ENCODE results near the gene DSCAML1.

The DSCAML1 gene

DNA sequence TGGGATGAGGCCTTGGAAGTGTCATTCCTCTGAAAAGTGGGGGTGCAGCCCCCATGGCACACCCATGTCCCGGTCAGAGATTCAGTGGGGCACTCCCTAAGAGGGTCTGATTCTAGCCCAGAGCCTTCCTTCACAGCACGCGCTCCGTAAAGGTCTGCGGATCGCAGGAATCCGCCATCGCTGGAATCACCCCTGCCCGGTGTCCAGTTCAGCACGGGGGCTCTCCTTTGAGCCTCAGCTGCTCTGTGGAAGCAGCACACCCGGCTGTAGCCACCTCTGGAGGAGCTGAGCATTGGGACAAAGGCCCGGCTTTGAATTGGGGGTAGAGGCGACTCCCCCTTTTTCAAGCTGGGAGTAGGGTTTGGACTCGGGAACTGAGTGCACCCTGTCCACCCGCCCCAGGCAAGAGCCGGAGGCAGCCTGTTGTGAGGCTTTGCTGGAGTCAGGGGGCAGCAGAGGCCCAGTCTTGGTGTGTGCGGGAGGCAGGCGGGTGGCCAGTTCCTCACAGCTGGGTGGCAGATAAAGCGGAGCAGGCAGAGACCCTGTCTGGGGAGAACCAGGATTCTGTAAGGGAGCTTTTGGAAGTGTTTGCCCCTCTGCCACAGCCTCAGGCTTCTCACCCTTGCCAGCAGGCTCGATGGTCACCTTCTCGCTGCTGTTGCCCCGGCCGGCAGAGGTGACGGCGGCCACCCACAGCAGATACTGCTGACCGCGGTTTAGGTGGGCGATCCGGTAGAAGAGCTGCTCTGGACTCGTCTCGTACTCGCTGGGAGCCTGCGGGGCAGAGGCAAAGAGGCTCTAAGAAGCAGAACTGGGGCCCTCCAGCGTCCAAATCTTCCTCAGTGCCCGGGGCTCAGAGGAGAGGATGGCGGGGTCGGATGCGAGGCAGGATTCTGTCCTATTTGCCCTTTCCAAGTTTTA, 353.5 kb downstream of the DSCAML1 start:
- no peak for DNase-seq (ENCODE audit: low read depth)

DNA sequence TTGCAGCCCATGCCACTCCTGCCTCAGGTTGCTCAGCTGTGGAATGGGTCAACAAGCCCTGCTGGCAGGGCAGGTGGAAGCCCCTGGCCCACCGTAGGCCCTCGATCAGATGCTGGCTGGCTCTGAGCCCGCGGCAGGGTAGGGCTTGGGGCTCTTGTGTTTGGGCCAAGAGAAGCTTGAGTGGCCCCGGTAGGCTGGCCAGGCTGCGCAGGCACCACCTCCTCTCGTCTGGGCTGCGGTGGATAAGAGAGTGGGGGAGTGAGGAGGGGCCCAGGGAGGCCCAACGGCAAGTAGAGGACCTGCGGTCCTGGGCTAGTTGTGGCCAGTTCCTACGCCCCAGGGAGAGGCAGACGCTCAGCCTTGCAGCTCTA, 354.2 kb downstream of the DSCAML1 start:
- DNase-seq (ENCODE audit: low read depth): no peak

DNA sequence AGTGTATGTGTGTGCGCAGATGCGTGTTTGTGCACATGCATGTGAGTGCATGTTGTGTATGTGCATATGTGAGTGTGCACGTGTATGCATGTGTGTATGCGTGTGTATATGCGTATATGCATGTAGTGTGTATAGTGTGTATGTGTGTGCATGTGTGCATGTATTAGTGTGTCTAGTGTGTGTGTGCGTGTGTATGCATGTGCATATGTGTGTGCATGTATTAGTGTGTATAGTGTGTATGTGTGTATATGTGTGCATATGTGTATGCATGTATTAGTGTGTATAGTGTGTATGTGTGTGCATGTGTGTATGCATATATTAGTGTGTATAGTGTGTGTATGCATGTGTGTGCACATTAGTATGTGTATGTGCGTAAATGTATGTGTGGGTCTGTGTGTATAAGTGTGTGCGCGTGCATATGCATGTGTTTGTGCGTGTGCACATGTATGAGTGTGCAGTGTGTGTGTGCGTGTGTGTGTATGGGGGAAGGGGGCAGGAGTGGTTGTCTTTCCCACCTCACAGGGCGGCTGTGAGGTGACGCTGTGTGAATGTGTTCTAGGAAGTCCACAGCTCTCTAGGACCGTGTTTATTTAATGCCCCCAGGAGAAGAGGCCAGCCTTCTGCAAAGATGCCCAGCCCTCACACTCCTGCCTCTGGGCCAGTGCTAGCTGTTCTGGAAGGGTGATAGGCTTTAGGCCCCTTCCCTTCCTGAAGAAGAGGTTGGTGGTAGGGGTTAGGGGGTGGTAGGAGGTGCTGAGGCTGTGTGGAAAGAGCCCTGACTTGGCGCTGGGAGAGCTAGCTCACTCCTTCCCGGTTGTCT, 354.8 kb downstream of the DSCAML1 start:
- no peak for DNase-seq (ENCODE audit: low read depth)

DNA sequence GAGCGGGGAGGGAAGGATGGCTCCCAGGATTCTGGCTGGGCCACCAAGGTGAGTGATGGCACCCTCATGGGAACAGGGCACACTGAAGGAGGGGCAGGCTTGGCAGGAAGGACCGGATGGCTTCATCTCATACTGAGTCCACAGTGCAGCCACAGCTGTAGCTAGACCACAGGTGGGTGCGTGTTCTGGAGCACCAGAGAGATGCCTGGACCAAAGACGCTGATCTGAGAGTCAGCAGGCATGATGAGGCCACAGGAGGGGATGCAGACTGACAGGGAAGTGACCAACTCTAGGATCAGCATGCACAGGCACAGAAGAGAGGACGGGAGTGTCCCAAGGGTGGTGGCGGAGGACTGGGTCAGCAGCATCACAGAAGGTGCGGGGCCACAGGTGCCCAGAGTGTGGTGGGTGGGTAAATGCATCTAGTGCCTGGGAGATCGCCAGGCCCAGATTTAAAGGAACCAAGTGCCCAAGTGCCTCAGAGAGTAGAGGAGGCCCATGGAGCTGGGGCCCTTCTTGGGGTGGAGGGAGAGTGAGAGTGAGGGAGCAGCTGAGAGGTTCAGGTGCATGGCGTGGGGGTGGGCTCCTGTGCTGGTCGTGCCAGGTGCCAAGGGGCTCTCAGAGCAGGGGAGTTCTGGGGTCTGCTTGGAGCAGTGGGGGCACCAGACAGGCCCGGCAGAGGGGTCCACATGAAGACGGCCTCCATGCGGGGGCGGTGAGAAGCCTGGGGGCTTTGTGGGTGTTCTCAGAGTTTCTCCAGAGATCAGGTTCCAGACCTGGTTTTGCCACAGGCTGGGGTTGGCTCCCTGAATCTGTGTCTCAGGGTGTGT, 355.7 kb downstream of the DSCAML1 start:
- DNase-seq (ENCODE audit: low read depth): no peak

DNA sequence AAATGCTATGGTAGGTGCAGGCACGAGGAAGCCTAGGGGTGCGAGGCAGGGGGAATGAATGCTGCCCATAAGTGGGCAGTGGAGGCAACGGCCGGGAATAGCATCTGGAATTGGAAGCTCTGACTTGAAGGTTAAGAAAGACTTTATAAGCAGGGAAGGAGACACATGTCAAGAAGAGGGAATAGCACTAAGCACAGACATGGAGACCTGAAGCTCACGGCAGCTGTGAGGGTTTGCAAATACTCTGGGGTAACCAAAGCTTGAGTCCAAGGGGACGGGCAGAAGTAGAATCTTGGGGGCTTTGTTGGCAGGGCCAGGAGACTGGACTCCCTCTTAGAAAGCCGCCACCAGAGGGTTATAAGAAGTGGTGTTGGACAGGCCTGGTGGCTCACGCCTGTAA, 356.8 kb downstream of the DSCAML1 start:
- DNase-seq (ENCODE audit: low read depth): no peak

DNA sequence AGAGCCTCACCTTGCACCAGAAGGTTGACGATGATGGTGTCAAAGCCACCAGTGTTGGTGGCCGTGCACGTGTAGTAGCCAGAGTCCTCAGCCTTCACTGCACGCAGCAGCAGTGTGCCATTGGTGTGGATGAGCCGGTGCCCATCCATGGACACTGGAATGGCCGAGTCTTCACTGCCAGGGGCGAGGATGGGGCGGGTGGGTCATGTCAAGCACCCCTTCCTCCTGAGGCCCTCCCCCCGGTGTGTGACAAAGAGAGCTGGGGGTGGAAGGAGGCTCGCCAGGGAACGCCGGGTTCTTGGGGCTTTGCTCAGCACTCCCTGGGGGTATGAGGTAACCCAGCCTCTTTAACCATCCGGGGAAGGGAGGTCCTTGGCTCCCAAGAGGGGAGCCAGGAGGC, 357.8 kb downstream of the DSCAML1 start:
- no peak for DNase-seq (ENCODE audit: low read depth)

DNA sequence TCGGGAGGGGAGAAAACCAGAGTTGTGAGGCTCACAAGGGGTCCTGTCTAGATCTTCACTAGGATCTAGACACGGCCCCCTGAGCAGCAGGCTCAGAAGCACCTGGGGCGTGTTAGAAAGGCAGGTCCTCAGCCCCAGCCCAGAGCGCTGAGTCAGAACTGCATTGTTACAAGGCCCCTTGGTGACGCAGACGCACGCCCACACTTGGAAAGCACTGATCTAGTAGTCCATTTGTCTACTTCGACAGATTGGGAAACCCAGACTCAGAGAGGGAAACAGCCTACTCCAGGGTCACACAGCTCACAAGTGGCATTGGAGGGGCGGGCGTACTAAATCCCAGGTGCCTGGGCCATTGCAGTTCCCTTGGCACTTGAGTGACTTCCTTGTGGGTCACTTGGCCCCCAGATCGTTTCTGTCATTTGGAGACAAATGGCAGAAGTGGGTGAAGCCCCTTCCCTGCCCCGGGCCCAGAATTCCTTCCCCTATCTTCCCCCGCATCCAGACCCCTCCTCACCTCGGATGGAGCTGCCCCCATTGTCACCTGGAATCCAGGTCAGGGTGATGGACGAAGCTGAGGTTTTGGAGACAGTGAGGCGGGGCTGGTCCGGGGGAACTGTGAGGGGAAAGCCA, 358.5 kb downstream of the DSCAML1 start:
- no peak for DNase-seq (ENCODE audit: low read depth)

DNA sequence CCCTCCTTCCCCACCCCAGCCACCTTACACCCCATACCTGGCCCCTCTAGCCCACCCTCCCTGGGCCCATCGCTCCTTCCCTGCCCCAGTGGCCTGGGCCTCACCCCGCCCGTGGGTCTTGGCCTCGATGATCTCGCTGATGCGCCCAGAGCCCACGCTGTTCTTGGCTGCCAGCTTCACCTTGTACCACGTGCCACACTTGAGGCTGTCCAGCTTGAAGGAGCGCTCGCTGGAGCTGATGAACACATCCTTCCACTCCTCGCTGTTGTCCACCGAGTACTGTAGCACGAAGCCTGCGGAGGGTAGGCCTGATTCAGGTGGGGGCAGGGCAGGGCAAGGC, 359.3 kb downstream of the DSCAML1 start:
- no peak for DNase-seq (ENCODE audit: low read depth)

DNA sequence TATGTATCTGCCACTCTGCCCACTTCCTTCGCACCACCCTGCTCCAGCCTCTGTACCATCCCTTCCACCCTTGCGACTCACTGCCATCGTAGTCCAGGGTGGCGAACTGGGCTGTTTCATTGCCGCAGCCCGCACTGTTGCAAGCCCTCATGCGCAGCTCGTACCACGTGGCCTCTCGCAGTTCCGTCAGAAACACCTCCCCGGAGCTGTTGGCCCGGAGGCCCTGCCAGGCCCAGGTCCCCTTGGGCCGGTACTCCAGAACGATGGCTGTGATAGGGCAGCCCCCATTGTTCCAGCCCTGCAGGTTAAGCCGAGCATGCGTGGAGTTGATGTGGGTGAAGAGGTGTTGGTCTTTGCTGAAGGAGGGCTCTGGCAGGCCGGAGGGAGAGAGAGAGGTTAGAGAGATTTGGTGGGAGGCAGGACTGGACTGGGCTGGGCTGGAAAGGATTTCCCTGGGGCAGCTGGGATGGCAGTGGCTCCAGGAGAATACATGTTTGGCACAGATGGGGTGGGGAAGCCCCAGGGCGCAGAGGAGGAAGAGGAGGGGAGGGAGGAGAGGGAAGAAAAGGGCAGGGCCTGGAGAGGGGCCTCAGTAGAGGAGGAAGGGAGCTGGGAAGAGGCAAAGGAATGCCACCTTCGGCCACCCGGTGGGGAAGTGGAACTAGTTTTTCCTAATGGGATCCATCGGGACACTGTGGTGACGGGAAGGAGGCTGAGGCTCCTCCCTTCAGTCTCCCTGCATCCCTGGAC, 359.8 kb downstream of the DSCAML1 start:
- no peak for DNase-seq (ENCODE audit: low read depth)

DNA sequence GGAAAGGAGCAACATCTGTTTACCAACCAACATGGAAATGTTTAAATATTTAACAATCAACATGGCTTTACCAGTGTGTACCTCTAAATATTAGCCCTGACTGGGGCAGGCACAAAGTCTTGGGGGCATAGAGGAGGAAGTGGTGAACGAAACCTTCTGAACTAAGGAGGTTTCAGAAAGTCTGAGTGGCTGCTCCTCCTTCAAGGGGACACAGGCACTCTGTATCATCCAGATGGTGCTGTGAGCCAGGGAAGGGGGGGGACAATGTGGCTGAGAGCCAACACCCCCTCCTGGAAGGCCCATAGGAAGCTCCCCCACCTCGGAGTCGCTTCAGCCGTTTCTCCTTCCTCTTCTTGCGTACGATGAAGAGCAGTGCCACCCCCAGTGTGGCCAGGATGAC, 361.7 kb downstream of the DSCAML1 start:
- DNase-seq (ENCODE audit: low read depth): no peak

DNA sequence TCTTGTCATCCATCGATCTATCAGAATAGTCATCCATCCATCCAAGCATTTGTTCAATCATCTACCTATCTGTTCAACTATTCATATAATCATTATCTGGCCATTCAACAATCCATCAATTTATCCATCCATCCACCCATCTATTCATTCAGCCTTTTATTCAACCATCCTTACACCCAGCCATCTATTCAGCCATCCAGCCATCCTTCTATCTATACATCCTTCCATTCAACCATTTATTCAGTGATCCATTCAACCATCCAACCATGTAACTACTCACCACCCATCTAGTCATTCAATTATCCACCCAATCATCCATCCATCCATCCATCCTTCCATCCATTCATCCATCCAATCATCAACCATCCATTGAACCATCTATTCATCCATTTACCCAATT, 362.5 kb downstream of the DSCAML1 start:
- DNase-seq (ENCODE audit: low read depth): no peak

DNA sequence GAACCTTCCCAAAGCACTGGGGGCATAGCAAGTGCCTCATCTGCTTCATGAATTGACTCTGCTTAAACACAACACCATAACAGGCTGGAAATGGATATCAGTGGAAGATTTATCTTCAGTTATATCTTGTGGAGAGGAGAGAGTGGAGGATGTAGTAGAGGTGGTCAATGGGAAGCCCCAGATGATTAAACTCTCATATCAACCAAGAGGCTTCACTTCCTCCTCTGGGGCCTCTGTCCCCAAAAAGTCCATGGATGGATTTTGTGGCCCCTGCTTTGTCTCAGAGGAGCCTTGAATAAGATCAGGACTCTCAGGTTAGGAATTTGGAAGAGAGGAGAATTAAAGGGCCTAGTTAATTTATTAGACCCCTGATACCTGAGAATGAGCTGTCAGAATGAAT, 363.3 kb downstream of the DSCAML1 start:
- no peak for DNase-seq (ENCODE audit: low read depth)

DNA sequence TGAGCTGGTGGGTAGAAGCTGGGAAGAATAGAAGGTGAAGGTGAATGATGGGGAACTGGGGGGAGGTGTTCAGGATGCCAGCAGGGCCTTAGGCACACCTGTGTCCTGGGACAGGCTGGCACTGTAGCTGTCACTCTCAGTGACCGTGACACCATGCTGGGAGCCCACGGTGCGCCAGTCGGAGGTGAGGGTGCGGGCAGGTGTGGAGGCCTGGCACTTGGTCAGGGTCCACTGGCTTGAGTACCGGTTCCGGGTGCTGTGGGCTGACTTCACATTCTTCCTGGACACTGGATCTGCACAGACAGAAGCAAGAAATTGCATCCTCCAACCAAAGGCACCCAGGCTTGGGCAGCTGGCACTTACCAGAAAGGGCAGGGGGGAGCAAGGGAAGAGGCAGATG, 365.6 kb downstream of the DSCAML1 start:
- DNase-seq (ENCODE audit: low read depth): no peak

DNA sequence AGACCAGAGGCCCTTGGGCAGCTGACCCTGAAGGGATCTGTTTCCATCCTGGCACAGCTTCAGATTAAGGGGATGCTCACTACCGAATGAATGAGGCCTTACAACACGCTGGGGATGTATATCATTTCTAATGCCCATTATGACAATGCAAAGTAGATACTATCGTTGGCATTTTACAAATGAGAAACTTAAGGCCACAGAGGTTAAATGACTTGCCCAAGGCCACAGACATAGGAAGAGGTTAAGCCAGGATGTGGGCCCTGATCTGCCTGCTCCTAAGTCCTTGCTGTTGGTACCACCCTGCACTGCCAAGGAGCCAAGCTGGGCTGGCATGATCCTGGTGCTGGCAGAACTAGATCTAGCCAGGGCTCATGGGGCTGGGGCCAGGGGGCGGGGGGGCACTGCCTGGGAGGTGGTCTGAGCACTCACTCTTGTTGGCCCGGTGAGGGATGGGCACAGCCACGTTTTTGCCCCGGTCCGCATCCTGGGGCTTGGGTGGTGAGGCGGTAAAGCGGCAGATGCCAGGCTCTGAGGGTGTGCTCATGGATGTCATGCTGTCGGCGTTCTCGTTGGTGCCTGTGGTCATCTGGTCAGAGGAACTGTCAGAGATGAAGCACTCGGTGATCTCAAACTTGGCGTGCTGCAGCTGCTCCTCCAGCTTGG, 366.6 kb downstream of the DSCAML1 start:
- no peak for DNase-seq (ENCODE audit: low read depth)

DNA sequence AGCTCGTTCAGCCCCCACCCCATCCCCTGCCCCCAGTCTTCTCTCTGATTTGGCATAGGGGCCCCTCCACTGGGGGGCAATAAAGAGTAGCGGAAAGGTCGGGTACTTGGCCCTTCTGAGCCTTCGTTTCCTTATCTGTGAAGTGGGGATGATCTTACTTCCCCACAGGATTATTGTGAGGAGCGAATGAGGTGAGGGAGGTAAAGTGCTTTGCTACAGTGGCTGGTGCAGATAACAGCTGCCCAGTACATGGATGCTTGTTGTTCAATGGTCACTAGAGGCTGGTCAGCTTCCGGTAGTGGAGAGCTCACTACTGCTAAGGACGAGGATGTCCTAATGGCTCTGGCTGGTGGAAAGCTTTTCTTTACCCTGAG, 368.2 kb downstream of the DSCAML1 start:
- DNase-seq (ENCODE audit: low read depth): no peak

DNA sequence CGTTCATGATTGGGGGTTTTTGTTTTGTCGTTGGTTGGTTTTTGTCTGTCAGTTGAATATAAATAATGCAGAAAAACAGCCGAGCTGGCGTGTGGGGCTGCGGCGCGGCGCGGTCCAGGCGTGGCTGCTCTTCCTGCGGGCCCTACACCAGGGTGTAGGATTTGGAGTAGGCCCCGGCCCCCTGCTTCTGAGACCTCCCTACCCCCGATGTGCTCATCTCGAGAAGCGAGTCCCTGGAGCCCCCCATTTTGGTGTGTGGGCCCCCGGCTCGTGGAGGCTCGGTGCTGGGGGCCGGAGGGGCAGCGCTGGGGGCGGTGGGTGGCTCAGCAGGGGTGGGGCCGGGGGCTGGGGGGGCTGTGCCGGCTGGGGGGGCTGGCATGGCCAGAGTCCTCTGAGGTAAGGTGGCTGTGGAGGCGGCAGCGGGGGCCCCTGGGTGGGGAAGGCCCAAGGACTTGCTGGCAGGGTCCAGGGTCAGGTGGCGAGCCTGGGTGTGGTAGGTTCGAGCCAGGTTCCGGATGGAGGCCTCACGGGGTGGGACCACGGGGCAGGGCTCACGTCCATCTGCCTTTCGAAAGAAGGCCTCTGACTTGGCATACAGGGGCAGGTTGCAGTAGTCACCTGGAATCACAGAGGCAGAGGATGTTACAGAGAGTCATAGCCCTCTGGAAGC, 368.7 kb downstream of the DSCAML1 start:
- no peak for DNase-seq (ENCODE audit: low read depth)

DNA sequence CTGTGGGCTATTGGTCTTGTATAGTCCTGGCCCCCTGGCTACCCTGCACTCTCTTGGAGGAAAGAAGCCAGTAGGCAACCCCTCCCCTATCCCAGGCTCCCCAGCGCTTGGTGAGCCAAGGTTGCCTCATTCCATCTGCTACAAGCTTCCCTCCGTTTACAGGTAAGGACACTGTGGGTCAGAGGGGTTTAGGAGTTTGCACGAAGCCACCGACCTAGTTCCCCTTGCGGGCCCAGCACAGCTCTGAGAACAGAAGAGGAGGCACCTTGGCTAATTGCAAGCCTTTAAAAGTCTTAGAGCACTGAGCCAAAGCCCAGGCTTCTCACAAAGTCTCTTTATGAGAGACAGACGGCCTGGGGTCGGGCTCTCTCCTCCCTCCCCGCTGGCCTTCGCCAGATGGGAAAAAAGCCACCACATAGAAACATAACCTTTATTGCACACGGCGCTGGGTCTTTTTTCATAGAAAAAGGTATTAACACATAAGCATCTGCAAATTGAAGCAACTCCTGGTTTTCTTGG, 369.6 kb downstream of the DSCAML1 start:
- DNase-seq (ENCODE audit: low read depth): no peak

DNA sequence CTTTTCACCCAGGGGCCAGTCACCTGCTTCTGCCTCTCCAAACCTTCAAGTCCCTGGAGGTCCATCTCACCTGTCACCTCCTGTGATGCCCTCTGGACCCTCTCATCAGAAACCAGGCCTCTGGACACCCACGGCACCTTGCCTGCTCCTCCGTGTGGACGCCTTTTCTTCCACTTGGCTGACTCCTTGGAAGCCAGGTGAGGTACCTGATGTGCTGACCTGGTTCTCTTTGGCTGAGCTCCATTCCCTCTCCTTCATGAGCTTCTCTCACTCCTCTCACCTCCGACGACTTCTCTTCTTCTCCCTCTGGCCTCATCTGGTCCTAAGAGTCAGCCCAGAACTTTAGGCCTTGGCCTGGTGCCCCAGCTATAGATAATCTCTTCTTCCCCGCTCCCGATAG, 370.1 kb downstream of the DSCAML1 start:
- DNase-seq (ENCODE audit: low read depth): no peak

DNA sequence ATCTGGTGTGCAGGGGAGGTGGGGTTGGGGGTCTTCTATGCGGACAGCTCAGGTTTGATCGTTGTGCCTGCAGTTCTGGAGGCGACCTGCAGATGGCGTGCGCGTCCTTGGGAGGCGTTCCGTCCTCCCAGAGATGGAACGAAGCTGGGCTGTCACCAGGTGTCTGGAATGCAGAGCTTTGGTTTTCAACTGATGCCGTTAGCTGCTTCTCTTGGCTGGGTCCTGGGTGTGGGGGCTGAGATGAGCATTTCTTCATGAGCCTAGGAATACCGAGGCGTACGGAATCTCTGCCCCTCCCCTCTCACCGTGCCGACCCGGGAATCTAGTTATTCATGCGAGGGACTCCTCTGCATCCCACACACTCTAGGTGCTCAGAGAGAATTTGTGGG, 370.7 kb downstream of the DSCAML1 start:
- peak; percentile 37 for DNase-seq (ENCODE audit: low read depth)

DNA sequence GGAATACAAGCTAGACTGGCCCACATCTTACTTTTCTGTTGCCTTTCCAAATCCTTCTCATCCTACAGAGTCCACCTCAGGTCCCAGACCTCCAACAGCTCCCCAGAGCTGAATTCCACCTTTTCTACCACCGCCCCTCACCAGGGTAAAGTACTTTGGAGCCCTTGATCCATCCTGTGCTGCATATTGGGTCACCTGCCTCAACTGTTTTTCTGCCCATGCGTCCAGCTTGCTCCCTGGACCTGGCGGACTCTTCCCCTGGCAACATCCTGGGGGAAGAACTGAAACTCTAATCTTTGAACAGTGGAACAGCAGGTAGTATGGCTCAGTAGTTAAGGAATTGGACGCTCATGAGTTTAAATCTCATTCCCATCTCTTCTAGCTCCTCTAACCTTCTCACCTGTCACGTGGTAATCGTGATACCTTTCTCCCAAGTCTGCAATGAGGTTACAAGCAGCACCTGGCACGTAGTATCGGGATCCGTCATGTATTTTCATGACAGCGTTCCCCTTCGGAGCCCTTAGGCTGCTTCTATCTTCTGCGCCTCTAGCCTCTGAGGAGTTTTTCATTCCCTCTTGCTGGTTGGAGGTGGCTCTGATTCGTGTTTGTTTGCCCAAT, 371.2 kb downstream of the DSCAML1 start:
- DNase-seq (ENCODE audit: low read depth): no peak

All from stimulated activated CD8-positive, alpha-beta memory T cell treated with anti-CD3 and anti-CD28 coated beads, Interleukin-12 subunit alpha, Interleukin-12 subunit beta, amount 100 ng/mL, for 4 hours (primary cell).